ENCODE measurements around the gene FBXL7.

The FBXL7 gene

DNA sequence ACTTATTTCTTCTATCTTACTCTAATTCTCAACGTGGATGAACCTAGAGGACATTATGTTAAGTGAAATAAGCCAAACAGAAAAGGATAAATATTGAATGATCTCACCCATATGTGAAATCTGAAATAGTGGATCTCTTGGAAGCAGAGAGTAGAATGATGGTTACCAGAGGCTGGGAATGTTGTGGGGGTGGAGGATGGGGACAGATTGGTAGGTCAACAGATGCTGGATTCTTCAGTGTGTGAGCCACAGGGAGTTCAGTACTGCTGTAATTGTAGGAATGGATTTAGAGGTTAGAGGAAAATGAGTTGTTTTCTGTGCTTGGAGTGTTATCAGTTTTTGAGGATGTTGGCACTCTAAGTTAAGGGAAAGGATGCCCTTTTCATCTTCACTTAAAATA is 190.6 kb downstream of the FBXL7 start:
- TF ChIP-seq, protein P1, sequence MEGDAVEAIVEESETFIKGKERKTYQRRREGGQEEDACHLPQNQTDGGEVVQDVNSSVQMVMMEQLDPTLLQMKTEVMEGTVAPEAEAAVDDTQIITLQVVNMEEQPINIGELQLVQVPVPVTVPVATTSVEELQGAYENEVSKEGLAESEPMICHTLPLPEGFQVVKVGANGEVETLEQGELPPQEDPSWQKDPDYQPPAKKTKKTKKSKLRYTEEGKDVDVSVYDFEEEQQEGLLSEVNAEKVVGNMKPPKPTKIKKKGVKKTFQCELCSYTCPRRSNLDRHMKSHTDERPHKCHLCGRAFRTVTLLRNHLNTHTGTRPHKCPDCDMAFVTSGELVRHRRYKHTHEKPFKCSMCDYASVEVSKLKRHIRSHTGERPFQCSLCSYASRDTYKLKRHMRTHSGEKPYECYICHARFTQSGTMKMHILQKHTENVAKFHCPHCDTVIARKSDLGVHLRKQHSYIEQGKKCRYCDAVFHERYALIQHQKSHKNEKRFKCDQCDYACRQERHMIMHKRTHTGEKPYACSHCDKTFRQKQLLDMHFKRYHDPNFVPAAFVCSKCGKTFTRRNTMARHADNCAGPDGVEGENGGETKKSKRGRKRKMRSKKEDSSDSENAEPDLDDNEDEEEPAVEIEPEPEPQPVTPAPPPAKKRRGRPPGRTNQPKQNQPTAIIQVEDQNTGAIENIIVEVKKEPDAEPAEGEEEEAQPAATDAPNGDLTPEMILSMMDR (IDR thresholded peaks at IDR 0.05) = no peak
- no peaks in the 10 kb centered on the region for H3K36me3 ChIP-seq
- no peaks in the 10 kb centered on the region for H3K27me3 ChIP-seq
- H3K4me3 ChIP-seq (ENCODE audit: low read depth in 1 of 2, low read length in 1 of 2) = no peak overlapping the region
- H3K9me3 ChIP-seq = no peaks in the 10 kb centered on the region
- no peaks in the 10 kb centered on the region for H3K4me1 ChIP-seq (ENCODE audit: control insufficient read depth in 1 of 2, insufficient read depth in 1 of 2, low read depth in 1 of 2, low read length in 1 of 2)
- H3K27ac ChIP-seq = no peak overlapping the region

DNA sequence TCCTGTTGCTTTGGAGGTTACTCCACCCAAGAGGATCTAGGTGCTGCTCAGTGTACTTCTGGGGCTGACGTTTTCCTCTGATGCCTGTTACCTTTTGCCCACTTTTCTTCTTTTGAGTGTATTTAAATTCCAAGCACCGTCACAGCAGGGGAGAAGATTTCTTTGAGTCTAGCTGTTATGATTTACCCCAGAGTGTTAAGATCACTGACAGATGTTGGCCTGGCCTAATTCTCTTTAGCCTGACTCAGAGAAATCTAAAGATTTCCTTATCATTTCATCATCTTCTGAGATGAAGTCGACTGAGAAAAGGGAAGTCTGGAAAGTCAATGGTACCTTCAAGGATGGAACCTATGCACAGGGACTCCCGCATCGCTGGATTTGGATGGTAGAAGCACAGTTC is 191.5 kb downstream of the FBXL7 start:
- Histone ChIP-seq H3K36me3 (no peaks in the 10 kb centered on the region), H3K4me3 (ENCODE audit: low read depth in 1 of 2, low read length in 1 of 2) (no peak overlapping the region), H3K4me1 (ENCODE audit: control insufficient read depth in 1 of 2, insufficient read depth in 1 of 2, low read depth in 1 of 2, low read length in 1 of 2) (no peaks in the 10 kb centered on the region), H3K27ac (no peak overlapping the region), H3K9me3 (no peaks in the 10 kb centered on the region), H3K27me3 (no peaks in the 10 kb centered on the region)
- TF ChIP-seq, protein P1 (IDR thresholded peaks at IDR 0.05) = no peak

DNA sequence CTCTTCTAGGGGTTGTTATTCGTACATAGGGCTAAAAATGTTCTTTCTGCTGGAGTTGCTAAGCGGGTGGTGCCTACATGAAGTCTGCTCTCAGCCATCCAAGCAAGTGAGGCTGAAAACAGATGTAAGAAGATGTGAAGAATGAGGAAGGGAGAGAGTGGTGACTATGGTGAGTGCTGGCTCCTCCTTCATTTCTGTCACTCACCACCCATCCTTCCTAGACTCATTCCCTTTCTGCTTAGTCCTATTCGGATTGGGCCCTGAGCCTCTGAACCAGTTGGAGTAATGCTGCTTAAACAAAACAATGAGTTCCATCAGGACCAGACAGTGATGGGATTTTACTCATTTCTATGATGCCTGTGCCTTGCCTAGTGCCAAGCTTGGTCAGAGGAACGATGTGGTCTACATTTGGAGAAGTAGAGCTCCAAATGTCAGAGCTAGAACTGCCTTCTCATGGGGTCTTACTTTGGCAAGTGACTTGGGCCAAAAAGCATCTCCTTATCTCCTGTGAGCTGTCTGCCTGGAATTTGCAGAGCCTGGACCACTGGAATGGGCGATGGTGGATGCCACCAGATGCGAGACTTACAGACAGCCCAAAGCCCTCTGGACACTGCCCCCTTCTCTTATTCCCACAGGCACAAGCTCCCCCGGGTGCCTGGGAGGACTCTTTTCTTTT is 192.9 kb downstream of the FBXL7 start:
- no peaks in the 10 kb centered on the region for H3K9me3 ChIP-seq
- no peaks in the 10 kb centered on the region for H3K4me1 ChIP-seq (ENCODE audit: control insufficient read depth in 1 of 2, insufficient read depth in 1 of 2, low read depth in 1 of 2, low read length in 1 of 2)
- no peaks in the 10 kb centered on the region for H3K27me3 ChIP-seq
- no peak overlapping the region for H3K27ac ChIP-seq
- H3K4me3 ChIP-seq (ENCODE audit: low read depth in 1 of 2, low read length in 1 of 2) = no peak overlapping the region
- H3K36me3 ChIP-seq = no peaks in the 10 kb centered on the region
- TF ChIP-seq, protein P1 (IDR thresholded peaks at IDR 0.05) = no peak

DNA sequence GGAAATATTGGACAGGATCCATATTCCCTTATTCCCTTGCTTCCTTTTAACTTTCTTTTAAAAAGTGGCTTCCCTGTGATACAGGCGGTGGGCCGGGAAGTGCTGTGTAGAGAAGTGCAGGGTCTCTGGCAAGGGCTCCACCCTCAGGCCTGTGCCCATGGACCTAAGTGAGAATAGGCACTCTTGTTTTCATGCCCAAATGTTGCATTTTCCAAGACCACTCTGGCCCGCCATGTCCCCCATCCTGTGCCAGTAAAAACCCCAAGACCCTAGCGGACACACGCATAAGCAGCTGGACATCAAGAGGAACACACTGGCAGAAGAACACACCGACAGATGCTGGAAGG is 193.4 kb downstream of the FBXL7 start:
- Histone ChIP-seq H3K36me3 (no peaks in the 10 kb centered on the region), H3K27me3 (no peaks in the 10 kb centered on the region), H3K4me1 (ENCODE audit: control insufficient read depth in 1 of 2, insufficient read depth in 1 of 2, low read depth in 1 of 2, low read length in 1 of 2) (no peaks in the 10 kb centered on the region), H3K4me3 (ENCODE audit: low read depth in 1 of 2, low read length in 1 of 2) (no peak overlapping the region), H3K9me3 (no peaks in the 10 kb centered on the region), H3K27ac (no peak overlapping the region)
- TF ChIP-seq, protein P1 (IDR thresholded peaks at IDR 0.05) = no peak

DNA sequence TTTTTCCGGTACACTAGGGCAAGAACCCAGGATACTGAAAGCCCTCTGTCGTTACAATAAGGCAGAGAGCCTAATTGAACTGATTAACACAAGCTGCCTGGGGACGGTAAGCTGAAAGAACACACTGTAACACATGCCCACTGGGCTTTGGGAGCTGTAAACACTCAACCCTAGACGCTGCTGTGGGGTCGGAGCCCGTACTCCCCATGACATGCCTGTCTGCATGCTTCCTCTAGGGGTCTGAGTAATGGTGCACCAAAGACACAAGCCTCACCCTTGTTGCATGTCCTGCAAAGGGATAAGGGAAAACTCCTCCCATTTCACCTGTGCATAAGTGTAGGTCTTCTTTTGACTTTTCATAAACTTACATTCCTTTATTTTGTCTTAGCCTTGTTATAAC is 194.0 kb downstream of the FBXL7 start:
- Histone ChIP-seq H3K36me3 (no peaks in the 10 kb centered on the region), H3K4me1 (ENCODE audit: control insufficient read depth in 1 of 2, insufficient read depth in 1 of 2, low read depth in 1 of 2, low read length in 1 of 2) (no peaks in the 10 kb centered on the region), H3K27ac (no peak overlapping the region), H3K4me3 (ENCODE audit: low read depth in 1 of 2, low read length in 1 of 2) (no peak overlapping the region), H3K27me3 (no peaks in the 10 kb centered on the region), H3K9me3 (no peaks in the 10 kb centered on the region)
- TF ChIP-seq, protein P1 (IDR thresholded peaks at IDR 0.05) = no peak

Measured in neutrophil (primary cell).